SK-N-SH (cell line): ENCODE results near the gene PODXL2. TPM values are rescaled to one million over a fixed set of nuclear protein-coding genes. Genes with fewer than 3 reads are reported as not detected.

Experiments
- CTCF ChIA-PET: fragments of 300-600, 350-600 bp; formaldehyde crosslinking; extraction: SDS; loops from one replicate; lab custom pipeline; 2021; lab: Yijun Ruan, JAX
- POLR2A ChIA-PET: fragments of 350-600 bp; sonication (Branson Sonifier 250); formaldehyde crosslinking; extraction: SDS; loops from one replicate; lab custom pipeline; 2020; ENCODE audit warnings: antibody characterized with exemption, inconsistent platforms; lab: Yijun Ruan, JAX
- DNase-seq: peaks from one replicate; pipeline ENCODE4 v3.0.0; 2012
- H2AFZ ChIP-seq: fragments of 200-600 bp; sonication (generic); 2 replicates; pipeline ENCODE4 v1.8.1; 2016; ENCODE audit warnings: antibody characterized with exemption, mild to moderate bottlenecking, low read depth
- H3F3A ChIP-seq: fragments of 200-600 bp; sonication (generic); replicated peaks from 2 replicates; pipeline ENCODE3; 2016; ENCODE audit warnings: antibody characterized with exemption, mild to moderate bottlenecking; ENCODE audit not compliant: insufficient read depth
- H3K27ac ChIP-seq, 2 experiments: fragments of 200-500 bp in 1 of 2; fragments of 200-600 bp in 1 of 2; sonication (Bioruptor generic) in 1 of 2; sonication (generic), shearing (Covaris generic) in 1 of 2; 2 replicates each; pipeline versions ENCODE4 v1.5.1 to v1.6.1; 2014 to 2016; ENCODE audit warnings: low read depth in 2 of 2, inconsistent platforms in 1 of 2, low read length in 1 of 2, mild to moderate bottlenecking in 1 of 2, mixed read lengths in 1 of 2
- H3K27me3 ChIP-seq: fragments of 200-600 bp; sonication (generic), shearing (Covaris generic); 2 replicates; pipeline ENCODE4 v1.6.1; 2016; ENCODE audit warnings: mixed run types; ENCODE audit not compliant: insufficient read depth
- H3K36me3 ChIP-seq, 2 experiments: fragments of 200-500 bp in 1 of 2; fragments of 200-600 bp in 1 of 2; sonication (Bioruptor generic) in 1 of 2; sonication (generic) in 1 of 2; replicated peaks in 1 of 2; 2 replicates each; pipeline versions ENCODE3 to v1.5.1; 2014 to 2016; ENCODE audit warnings: low read length in 1 of 2, mild to moderate bottlenecking in 1 of 2; ENCODE audit not compliant: insufficient read depth in 2 of 2, control insufficient read depth in 1 of 2
- H3K4me1 ChIP-seq, 2 experiments: fragments of 200-500 bp in 1 of 2; fragments of 200-600 bp in 1 of 2; sonication (Bioruptor generic) in 1 of 2; sonication (generic), shearing (Covaris generic) in 1 of 2; 2 replicates each; pipeline versions ENCODE4 v1.5.1 to v1.6.1; 2014 to 2016; ENCODE audit warnings: low read depth in 1 of 2, low read length in 1 of 2, mixed run types in 1 of 2; ENCODE audit not compliant: insufficient read depth in 2 of 2, control insufficient read depth in 1 of 2
- H3K4me2 ChIP-seq: fragments of 200-600 bp; sonication (generic), shearing (Covaris generic); 2 replicates; pipeline ENCODE4 v1.6.1; 2017; ENCODE audit warnings: mixed run types
- H3K4me3 ChIP-seq, 2 experiments: fragments of 200-500 bp in 1 of 2; fragments of 200-600 bp in 1 of 2; sonication (Bioruptor generic) in 1 of 2; sonication (generic), shearing (Covaris generic) in 1 of 2; 2 replicates each; pipeline versions ENCODE4 v1.5.1 to v1.8.1; 2014 to 2016; ENCODE audit warnings: low read depth in 2 of 2, inconsistent platforms in 1 of 2, low read length in 1 of 2, mild to moderate bottlenecking in 1 of 2, mixed read lengths in 1 of 2, moderate library complexity in 1 of 2
- H3K79me2 ChIP-seq: fragments of 200-600 bp; sonication (generic); 2 replicates; pipeline ENCODE4 v1.8.1; 2017; ENCODE audit warnings: mild to moderate bottlenecking; ENCODE audit not compliant: insufficient read depth
- H3K9ac ChIP-seq: fragments of 200-600 bp; sonication (generic); 2 replicates; pipeline ENCODE4 v1.6.1; 2017; ENCODE audit warnings: mixed run types
- H3K9me2 ChIP-seq: fragments of 200-600 bp; sonication (generic); 2 replicates; pipeline ENCODE4 v1.6.1; 2017; ENCODE audit warnings: mixed run types
- H3K9me3 ChIP-seq: fragments of 200-600 bp; sonication (generic); 2 replicates; pipeline ENCODE4 v1.6.1; 2017; ENCODE audit warnings: mixed run types, mild to moderate bottlenecking, moderate library complexity
- H4K20me1 ChIP-seq: fragments of 200-600 bp; sonication (generic); 2 replicates; pipeline ENCODE4 v1.6.1; 2017; ENCODE audit warnings: mild to moderate bottlenecking, mixed run types; ENCODE audit not compliant: insufficient read depth
- CTCF ChIP-seq: fragments of 200-600 bp; sonication (generic); IDR thresholded peaks from 2 replicates; pipeline ENCODE4 v1.6.1; 2017; ENCODE audit warnings: antibody characterized with exemption, mild to moderate bottlenecking, moderate library complexity
- ELF1 ChIP-seq: IDR thresholded peaks from 2 replicates; pipeline ENCODE4 v1.4.0; 2012
- EP300 ChIP-seq, 2 experiments: IDR thresholded peaks; 2 replicates each; pipeline versions ENCODE4 v1.4.0 to v1.6.1; 2012; ENCODE audit warnings: borderline replicate concordance in 1 of 2, low read depth in 1 of 2, low read length in 1 of 2
- ZBTB33 ChIP-seq: IDR thresholded peaks from 2 replicates; pipeline ENCODE4 v1.4.0; 2012; ENCODE audit warnings: low read depth, borderline replicate concordance
- WGBS: methylation state at CpG from one replicate; pipeline ENCODE4 v1.1.6; 2017; ENCODE audit warnings: low lambda C conversion rate; 5-methylcytosine and 5-hydroxymethylcytosine counted together
- polyA plus RNA-seq, 3 experiments: library from polyadenylated mRNA; depleted of rRNA; stranded (reverse); fragments of >200 nt; gene quantifications; 2 replicates each; pipeline ENCODE4 v1.2.3, GENCODE V29; 2012

The PODXL2 gene
- polyA plus RNA-seq, 1 of the 3 experiments (the other 2 are of a cell fraction) = 27.5 TPM

- ChIA-PET CTCF (interaction anchor here (1.1 to 4.8 kb wide), 5 partner anchors 12 to 293 kb away, joined by 3 to 34 read pairs (median 7); no protein-coding TSS in a partner anchor), POLR2A (interaction anchor here (1.4 to 2.1 kb wide), 2 partner anchors 10 to 16 kb away, joined by 3 to 5 read pairs; no protein-coding TSS in a partner anchor)
- Histone ChIP-seq H3K27ac (no peak overlapping the region), H3K9ac (no peak overlapping the region), H3F3A (no peaks in the 10 kb centered on the region), H3K4me2 (no peak overlapping the region), H3K9me2 (no peaks in the 10 kb centered on the region), H3K79me2 (peaks cover under 1% of the 10 kb centered on the region; the same call in 1 of the 2 replicates), H4K20me1 (no peaks in the 10 kb centered on the region), H3K27me3 (no peaks in the 10 kb centered on the region), H3K36me3 (peaks cover 0 to 3% of the 10 kb centered on the region in 2 experiments), H3K4me1 (peaks cover 0 to 8% of the 10 kb centered on the region in 2 experiments; a peak in 1 of 4 replicates), H3K9me3 (no peaks in the 10 kb centered on the region), H2AFZ (no peak overlapping the region), H3K4me3 (no peak overlapping the region)
- 94% methylated on average over 6 of the region's 12 CpGs for WGBS
- TF ChIP-seq ELF1 = no peak
- no peak for DNase-seq
These were observed 49.9 kb downstream of the PODXL2 start for GRCh38 chr3:127678611-127679533.

GRCh38 chr3:127679534-127680145 is 50.7 kb downstream of the PODXL2 start:
- WGBS = 77% methylated on average over 3 of the region's 21 CpGs

More at GRCh38 chr3:127679534-127680145, 50.7 kb downstream of the PODXL2 start:
- Histone ChIP-seq H3K9ac (no peak overlapping the region), H3K4me1 (peaks cover 0 to 2% of the 10 kb centered on the region in 2 experiments; a peak in 1 of 4 replicates), H3K9me3 (no peaks in the 10 kb centered on the region), H3F3A (no peaks in the 10 kb centered on the region), H3K27ac (no peak overlapping the region), H4K20me1 (no peaks in the 10 kb centered on the region), H3K4me2 (no peak overlapping the region), H3K4me3 (no peak overlapping the region), H3K9me2 (no peaks in the 10 kb centered on the region), H3K36me3 (peaks cover 0 to 3% of the 10 kb centered on the region in 2 experiments), H3K27me3 (no peaks in the 10 kb centered on the region), H3K79me2 (no peaks in the 10 kb centered on the region), H2AFZ (no peak overlapping the region)
- DNase-seq = no peak
- ChIA-PET POLR2A (interaction anchor here (1.4 to 2.1 kb wide), 2 partner anchors 9 to 15 kb away, joined by 3 to 5 read pairs; no protein-coding TSS in a partner anchor), CTCF (interaction anchor here (1.1 to 4.8 kb wide), 7 partner anchors 11 to 292 kb away, joined by 3 to 34 read pairs (median 7); no protein-coding TSS in a partner anchor)
- TF ChIP-seq ELF1 = no peak
- TF ChIP-seq EP300 (IDR thresholded peaks at IDR 0.05; ENCODE audit: borderline replicate concordance in 1 of 2, low read depth in 1 of 2, low read length in 1 of 2) = no peak
- TF ChIP-seq ZBTB33 = no peak
- no peak for TF ChIP-seq CTCF
